NCI-H2227 treated with DMSO at 0.1 percent for 48 hours (cell line): ENCODE measurements around the gene KCNK13.
"Not testable (repeated sequence)": the region's sequence is repeated elsewhere in the genome, so short reads cannot be mapped to it uniquely, and the experiment has no call there.

Experiments used
- DNase-seq: peaks from one replicate; lab custom pipeline; 2025; lab: John Stamatoyannopoulos, UW

The KCNK13 gene

GRCh38 chr14:90060965-90061684, 669 bp upstream of the KCNK13 start:
- DNase-seq, result no peak

GRCh38 chr14:90062127-90062794, 467 bp downstream of the KCNK13 start:
- DNase-seq, result no peak

- no peak for DNase-seq
Observed at GRCh38 chr14:90062822-90063539, 1.2 kb downstream of the KCNK13 start.

GRCh38 chr14:90072350-90072749, 10.6 kb downstream of the KCNK13 start:
- no peak for DNase-seq

- DNase-seq, result no peak
Observed at GRCh38 chr14:90079576-90079975, 17.8 kb downstream of the KCNK13 start.

GRCh38 chr14:90087433-90087832, 25.6 kb downstream of the KCNK13 start:
- no peak for DNase-seq

- no peak for DNase-seq
Observed at GRCh38 chr14:90088176-90088575, 26.4 kb downstream of the KCNK13 start.

- not testable (repeated sequence) for DNase-seq
Observed at GRCh38 chr14:90089486-90089885, 27.7 kb downstream of the KCNK13 start.

- DNase-seq, result no peak
Observed at GRCh38 chr14:90091393-90091792, 29.6 kb downstream of the KCNK13 start.

GRCh38 chr14:90093942-90094595, 32.3 kb downstream of the KCNK13 start:
- no peak for DNase-seq

- no peak for DNase-seq
Observed at GRCh38 chr14:90095096-90095495, 33.3 kb downstream of the KCNK13 start.

- no peak for DNase-seq
Observed at GRCh38 chr14:90096566-90096965, 34.8 kb downstream of the KCNK13 start.

- no peak for DNase-seq
Observed at GRCh38 chr14:90103808-90104207, 42.0 kb downstream of the KCNK13 start.

GRCh38 chr14:90105756-90106155, 44.0 kb downstream of the KCNK13 start:
- DNase-seq, result no peak

GRCh38 chr14:90107789-90108188, 46.0 kb downstream of the KCNK13 start:
- DNase-seq, result no peak

- DNase-seq, result no peak
Observed at GRCh38 chr14:90109858-90110257, 48.1 kb downstream of the KCNK13 start.

GRCh38 chr14:90111895-90112534, 50.2 kb downstream of the KCNK13 start:
- no peak for DNase-seq

- no peak for DNase-seq
Observed at GRCh38 chr14:90114554-90114953, 52.8 kb downstream of the KCNK13 start.

GRCh38 chr14:90115780-90116179, 54.0 kb downstream of the KCNK13 start:
- no peak for DNase-seq

- DNase-seq, result no peak
Observed at GRCh38 chr14:90116444-90116843, 54.6 kb downstream of the KCNK13 start.

- no peak for DNase-seq
Observed at GRCh38 chr14:90118027-90118426, 56.2 kb downstream of the KCNK13 start.

- DNase-seq, result no peak
Observed at GRCh38 chr14:90126260-90126659, 64.5 kb downstream of the KCNK13 start.
